Activated naive CD8-positive, alpha-beta T cell treated with anti-CD3 and anti-CD28 coated beads for 36 hours (primary cell): Measurements from ENCODE around the gene MACC1. TPM values are rescaled to one million over a fixed set of nuclear protein-coding genes. Genes with fewer than 3 reads are reported as not detected.
"Not testable (repeated sequence)": the region's sequence is repeated elsewhere in the genome, so short reads cannot be mapped to it uniquely, and the experiment has no call there.

Experiments used
- DNase-seq: peaks from one replicate; pipeline ENCODE4 v3.0.0; 2021
- H3K27ac Mint-ChIP-seq: one replicate; pipeline ENCODE4 v1.8.0; 2022; ENCODE audit warnings: mild to moderate bottlenecking, moderate library complexity, mixed read lengths
- H3K27me3 Mint-ChIP-seq: one replicate; pipeline ENCODE4 v1.8.0; 2022; ENCODE audit warnings: mild to moderate bottlenecking, mixed read lengths
- H3K36me3 Mint-ChIP-seq: one replicate; pipeline ENCODE4 v1.8.0; 2021; ENCODE audit warnings: mild to moderate bottlenecking, mixed read lengths
- H3K4me1 Mint-ChIP-seq: one replicate; pipeline ENCODE4 v1.8.0; 2021; ENCODE audit warnings: mixed read lengths
- H3K4me3 Mint-ChIP-seq: one replicate; pipeline ENCODE4 v1.8.0; 2022; ENCODE audit warnings: mild to moderate bottlenecking, moderate library complexity, mixed read lengths
- H3K9me3 Mint-ChIP-seq: one replicate; pipeline ENCODE4 v1.8.0; 2022; ENCODE audit warnings: mixed read lengths
- total RNA-seq, 2 experiments: library from RNA; stranded (reverse); gene quantifications; one replicate each; pipeline ENCODE4 v1.2.3, GENCODE V29; 2021

The MACC1 gene
- total RNA-seq, 2 experiments from 2014 or later: 0.12 to 0.14 TPM

GRCh38 chr7:20121404-20121803 lies 95.8 kb downstream of the MACC1 start:
- Mint-ChIP-seq H3K9me3 (no peaks in the 10 kb centered on the region), H3K4me1 (no peaks in the 10 kb centered on the region), H3K4me3 (no peak overlapping the region), H3K36me3 (no peaks in the 10 kb centered on the region), H3K27me3 (no peaks in the 10 kb centered on the region), H3K27ac (no peak overlapping the region)
- DNase-seq: no peak

DNA sequence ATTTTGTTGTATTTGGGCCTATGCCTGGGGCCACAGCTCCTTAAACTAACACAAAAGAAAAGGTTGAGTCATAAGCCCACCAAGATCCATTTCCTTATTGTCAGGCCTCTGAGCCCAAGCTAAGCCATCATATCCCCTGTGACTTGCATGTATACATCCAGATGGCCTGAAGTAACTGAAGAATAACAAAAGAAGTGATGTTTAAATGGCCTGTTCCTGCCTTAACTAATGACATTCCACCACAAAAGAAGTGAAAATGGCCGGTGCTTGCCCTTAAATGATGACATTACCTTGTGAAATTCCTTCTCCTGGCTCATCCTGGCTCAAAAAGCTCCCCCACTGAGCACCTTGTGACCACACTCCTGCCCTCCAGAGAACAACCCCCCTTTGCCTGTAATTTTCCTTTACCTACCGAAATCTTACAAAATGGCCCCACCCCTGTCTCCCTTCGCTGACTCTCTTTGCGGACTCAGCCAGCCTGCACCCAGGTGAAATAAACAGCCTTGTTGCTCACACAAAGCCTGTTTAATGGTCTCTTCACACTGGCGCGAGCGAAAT lies 96.5 kb downstream of the MACC1 start:
- H3K4me3 Mint-ChIP-seq, H3K4me1 Mint-ChIP-seq, H3K27ac Mint-ChIP-seq, H3K9me3 Mint-ChIP-seq, DNase-seq, H3K36me3 Mint-ChIP-seq, H3K27me3 Mint-ChIP-seq: not testable (repeated sequence)

DNA sequence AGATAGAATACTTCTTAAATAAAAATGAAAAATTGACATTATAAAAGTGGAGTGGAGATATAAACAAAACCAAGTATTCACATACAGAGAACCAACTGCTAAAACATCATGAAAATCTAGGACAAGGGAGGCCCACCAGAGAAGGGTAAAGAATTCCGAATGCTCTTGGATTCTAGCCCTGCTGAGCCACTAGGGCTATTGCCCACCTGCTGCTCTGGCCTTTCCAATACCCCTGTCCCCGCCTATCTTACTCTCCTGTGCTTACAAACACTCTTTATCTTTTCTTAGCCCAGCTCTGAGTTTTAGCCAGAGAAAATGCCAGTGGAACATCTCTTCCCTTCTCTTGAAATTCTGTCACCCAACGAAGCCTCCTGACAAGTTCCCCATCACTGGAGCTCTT lies 100.3 kb downstream of the MACC1 start:
- Mint-ChIP-seq H3K36me3 (no peaks in the 10 kb centered on the region), H3K27ac (no peak overlapping the region), H3K4me3 (no peak overlapping the region), H3K4me1 (peaks cover 23% of the 10 kb centered on the region), H3K27me3 (no peaks in the 10 kb centered on the region), H3K9me3 (peaks cover 1% of the 10 kb centered on the region)
- no peak for DNase-seq

DNA sequence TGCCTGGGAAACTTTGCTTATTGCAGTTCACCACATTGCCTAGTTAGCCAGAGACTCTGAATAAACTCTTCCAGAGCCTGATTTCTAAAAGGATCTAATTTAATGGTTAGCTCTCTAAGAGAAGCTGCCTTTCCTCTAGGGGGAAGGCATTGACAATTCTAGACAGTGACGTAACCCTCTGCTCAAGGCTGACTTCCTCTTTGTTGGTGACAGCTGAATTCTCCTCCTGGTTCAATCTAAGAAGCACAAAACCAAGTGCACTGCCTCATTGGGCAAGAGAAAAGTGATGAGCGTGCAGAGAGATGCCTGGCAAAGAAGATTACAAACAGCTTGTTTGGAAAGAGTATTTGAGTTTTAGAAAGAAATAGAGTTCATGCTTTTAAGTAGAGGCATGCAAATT lies 102.7 kb downstream of the MACC1 start:
- Mint-ChIP-seq H3K9me3 (peaks cover 1% of the 10 kb centered on the region), H3K36me3 (no peaks in the 10 kb centered on the region), H3K27ac (no peak overlapping the region), H3K4me3 (no peak overlapping the region), H3K27me3 (no peaks in the 10 kb centered on the region), H3K4me1 (peaks cover 27% of the 10 kb centered on the region)
- DNase-seq: no peak

DNA sequence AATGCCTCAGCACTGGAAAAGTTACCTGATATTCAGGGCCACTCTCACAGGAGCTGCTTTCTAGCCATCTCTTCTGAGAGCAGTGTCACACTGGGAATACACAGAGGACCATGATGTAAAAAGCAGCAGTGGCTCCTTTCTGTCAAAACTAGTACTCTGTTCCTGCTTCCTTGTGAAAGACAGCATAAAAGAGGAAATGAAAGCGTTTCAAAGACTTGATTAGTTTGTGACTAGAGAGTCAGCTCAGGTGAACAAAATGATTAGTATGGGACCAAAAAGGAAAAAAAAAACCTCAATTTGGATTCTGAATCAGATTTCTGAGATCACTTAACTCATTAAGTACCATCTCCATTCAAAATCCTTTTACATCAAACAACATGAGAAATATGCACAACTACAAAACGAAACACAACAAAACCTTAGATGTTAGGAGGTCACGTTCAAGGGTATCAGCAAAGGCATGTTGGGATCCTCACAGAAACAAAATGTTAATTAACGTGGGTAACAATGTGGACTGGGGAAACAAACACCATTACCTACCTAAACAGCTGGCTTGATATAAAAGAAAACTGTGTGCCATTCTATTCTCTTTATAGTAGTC lies 103.7 kb downstream of the MACC1 start:
- Mint-ChIP-seq H3K4me3 (no peak overlapping the region), H3K36me3 (no peaks in the 10 kb centered on the region), H3K27ac (peak overlapping the region; percentile 39), H3K27me3 (peaks cover 3% of the 10 kb centered on the region), H3K4me1 (peaks cover 27% of the 10 kb centered on the region), H3K9me3 (peaks cover 1% of the 10 kb centered on the region)
- DNase-seq: no peak

DNA sequence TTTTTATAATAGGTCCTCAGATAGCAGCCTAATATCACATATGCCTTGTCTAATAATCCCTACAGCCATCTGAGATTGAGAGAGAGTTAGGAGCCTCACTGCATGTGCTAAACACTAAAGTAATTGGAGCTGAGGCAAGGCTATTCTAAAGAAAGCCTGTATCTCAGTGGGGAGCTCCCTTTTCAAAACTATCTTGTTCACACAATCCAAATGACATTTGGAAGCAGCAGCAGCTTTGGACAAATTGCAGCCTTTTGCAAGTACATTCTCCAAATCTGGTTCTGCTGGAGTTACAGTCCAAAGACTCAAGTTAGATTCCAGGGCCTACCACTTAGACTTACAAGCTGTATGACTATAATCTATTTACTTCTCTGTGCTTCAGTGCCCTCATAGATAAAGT lies 104.5 kb downstream of the MACC1 start:
- no peaks in the 10 kb centered on the region for H3K36me3 Mint-ChIP-seq
- no peak for DNase-seq
- peaks cover 27% of the 10 kb centered on the region for H3K4me1 Mint-ChIP-seq
- H3K9me3 Mint-ChIP-seq: peaks cover 1% of the 10 kb centered on the region
- H3K27ac Mint-ChIP-seq: no peak overlapping the region
- H3K4me3 Mint-ChIP-seq: no peak overlapping the region
- peaks cover 3% of the 10 kb centered on the region for H3K27me3 Mint-ChIP-seq

DNA sequence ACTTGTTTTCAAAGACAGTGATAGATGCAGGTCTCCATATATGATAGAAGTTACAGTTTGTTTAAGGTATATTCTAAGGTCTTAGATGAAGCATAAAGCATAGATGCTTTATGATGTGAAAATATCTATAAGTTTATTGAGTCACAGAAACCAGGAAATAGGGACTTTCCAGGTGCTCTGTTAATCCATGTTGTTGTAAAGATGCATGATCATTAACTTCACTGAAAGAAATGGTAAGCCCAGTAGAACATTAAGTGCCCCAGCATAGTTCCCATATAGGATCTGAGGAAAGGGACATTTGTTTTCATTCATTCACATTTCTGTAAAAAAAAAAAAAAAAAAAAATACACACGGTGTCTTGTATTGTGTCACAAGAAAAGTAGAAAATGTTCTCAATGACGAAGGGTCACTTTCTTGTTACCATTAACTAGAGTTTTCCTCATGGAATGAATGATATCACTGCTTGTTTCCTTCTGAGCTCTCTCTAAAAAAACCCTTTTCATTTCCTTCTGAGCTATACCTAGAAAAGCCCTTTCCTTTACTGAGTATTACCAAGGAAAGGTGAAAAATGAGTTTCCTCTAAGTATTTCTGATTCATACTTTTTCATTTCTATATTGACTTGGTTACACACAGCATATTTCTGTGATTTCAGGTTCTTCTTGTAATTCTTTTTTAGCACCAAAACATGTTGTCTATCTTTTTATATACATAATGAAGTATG lies 105.2 kb downstream of the MACC1 start:
- Mint-ChIP-seq H3K9me3 (peaks cover 1% of the 10 kb centered on the region), H3K27me3 (peaks cover 3% of the 10 kb centered on the region), H3K4me1 (peaks cover 27% of the 10 kb centered on the region), H3K27ac (peak overlapping the region; percentile 34), H3K4me3 (no peak overlapping the region), H3K36me3 (no peaks in the 10 kb centered on the region)
- no peak for DNase-seq

- Mint-ChIP-seq H3K4me3 (no peak overlapping the region), H3K9me3 (no peaks in the 10 kb centered on the region), H3K36me3 (no peaks in the 10 kb centered on the region), H3K4me1 (peaks cover 10% of the 10 kb centered on the region), H3K27me3 (peaks cover 3% of the 10 kb centered on the region), H3K27ac (no peak overlapping the region)
- no peak for DNase-seq
These were observed 109.6 kb downstream of the MACC1 start for GRCh38 chr7:20107582-20107981.

- H3K27me3 Mint-ChIP-seq: peaks cover 3% of the 10 kb centered on the region
- no peak overlapping the region for H3K4me3 Mint-ChIP-seq
- H3K27ac Mint-ChIP-seq: no peak overlapping the region
- H3K4me1 Mint-ChIP-seq: no peaks in the 10 kb centered on the region
- no peaks in the 10 kb centered on the region for H3K36me3 Mint-ChIP-seq
- no peak for DNase-seq
- no peaks in the 10 kb centered on the region for H3K9me3 Mint-ChIP-seq
These were observed 112.5 kb downstream of the MACC1 start for GRCh38 chr7:20104696-20105095.

GRCh38 chr7:20102982-20103381 lies 114.2 kb downstream of the MACC1 start:
- DNase-seq: no peak
- H3K36me3 Mint-ChIP-seq: no peaks in the 10 kb centered on the region
- H3K9me3 Mint-ChIP-seq: peaks cover 2% of the 10 kb centered on the region
- no peak overlapping the region for H3K4me3 Mint-ChIP-seq
- no peak overlapping the region for H3K27ac Mint-ChIP-seq
- no peaks in the 10 kb centered on the region for H3K27me3 Mint-ChIP-seq
- no peaks in the 10 kb centered on the region for H3K4me1 Mint-ChIP-seq

GRCh38 chr7:20095862-20096261 lies 121.3 kb downstream of the MACC1 start:
- DNase-seq: no peak
- H3K9me3 Mint-ChIP-seq: peaks cover 8% of the 10 kb centered on the region

DNA sequence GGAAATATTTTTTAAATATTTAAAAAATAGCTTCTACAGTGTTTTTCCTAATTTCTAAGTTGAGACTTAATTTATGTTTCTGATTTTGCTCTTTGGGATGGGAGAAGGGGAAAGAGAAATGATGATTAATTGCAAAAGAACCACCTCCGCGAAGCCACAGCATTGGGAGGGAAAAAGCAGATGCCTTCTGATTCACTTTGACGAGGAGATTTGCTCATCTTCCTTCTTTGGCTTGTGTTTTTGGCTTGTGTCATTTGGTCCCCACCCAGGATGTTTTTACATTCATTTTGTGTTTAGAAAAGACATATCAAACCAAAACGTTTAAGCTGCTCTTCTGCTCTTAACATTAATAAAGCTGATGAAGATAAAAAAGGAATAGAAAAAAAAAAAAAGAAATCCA lies 121.7 kb downstream of the MACC1 start:
- Mint-ChIP-seq H3K9me3 (peaks cover 10% of the 10 kb centered on the region), H3K27me3 (peaks cover 3% of the 10 kb centered on the region), H3K4me3 (no peak overlapping the region), H3K36me3 (no peaks in the 10 kb centered on the region), H3K27ac (no peak overlapping the region), H3K4me1 (no peaks in the 10 kb centered on the region)
- DNase-seq: no peak

More at GRCh38 chr7:20095862-20096261, 121.3 kb downstream of the MACC1 start:
- Mint-ChIP-seq H3K4me3 (no peak overlapping the region), H3K36me3 (no peaks in the 10 kb centered on the region), H3K4me1 (no peaks in the 10 kb centered on the region), H3K27ac (no peak overlapping the region), H3K27me3 (no peaks in the 10 kb centered on the region)

- Mint-ChIP-seq H3K4me3 (no peak overlapping the region), H3K4me1 (no peaks in the 10 kb centered on the region), H3K9me3 (peaks cover 11% of the 10 kb centered on the region), H3K27me3 (peaks cover 5% of the 10 kb centered on the region), H3K27ac (no peak overlapping the region), H3K36me3 (no peaks in the 10 kb centered on the region)
- DNase-seq: no peak
These were observed 127.8 kb downstream of the MACC1 start for GRCh38 chr7:20089431-20089830.

DNA sequence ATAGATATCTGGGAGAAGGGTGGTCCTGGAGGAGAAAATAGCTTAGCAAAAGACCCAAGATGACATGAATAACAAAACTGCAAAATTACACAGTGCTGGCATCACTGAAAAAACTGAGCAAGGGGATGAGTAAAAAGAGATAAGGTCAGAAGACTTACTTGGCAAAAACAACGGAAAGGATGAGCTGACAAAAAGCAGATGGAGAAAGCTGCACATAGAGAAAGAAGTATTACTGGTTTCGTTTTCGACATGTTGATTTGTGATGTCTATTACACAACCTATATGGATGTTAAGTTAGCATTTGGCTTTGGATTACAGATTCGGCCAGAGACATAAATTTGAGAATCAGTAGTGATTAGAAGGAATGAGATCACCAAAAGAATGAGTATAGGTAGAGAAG lies 132.1 kb downstream of the MACC1 start:
- H3K27ac Mint-ChIP-seq: no peak overlapping the region
- H3K4me1 Mint-ChIP-seq: no peaks in the 10 kb centered on the region
- H3K4me3 Mint-ChIP-seq: no peak overlapping the region
- H3K27me3 Mint-ChIP-seq: peaks cover 4% of the 10 kb centered on the region
- no peaks in the 10 kb centered on the region for H3K36me3 Mint-ChIP-seq
- H3K9me3 Mint-ChIP-seq: peaks cover 4% of the 10 kb centered on the region
- DNase-seq: no peak
